HFFc6 (cell line): Measurements from ENCODE around the gene IREB2. TPM values are rescaled to one million over a fixed set of nuclear protein-coding genes. Genes with fewer than 3 reads are reported as not detected.

Source experiments
- DNase-seq: peaks from one replicate; pipeline ENCODE4 v3.0.0-alpha.2; 2018
- H3K27ac Mint-ChIP-seq: 2 replicates; pipeline ENCODE4 v1.8.0; 2020; ENCODE audit warnings: mild to moderate bottlenecking, mixed read lengths
- H3K27me3 Mint-ChIP-seq: 2 replicates; pipeline ENCODE4 v1.8.0; 2021; ENCODE audit warnings: mild to moderate bottlenecking, moderate library complexity, mixed read lengths; ENCODE audit not compliant: insufficient read depth
- H3K36me3 Mint-ChIP-seq: 2 replicates; pipeline ENCODE4 v1.8.0; 2021; ENCODE audit warnings: low read depth, mixed read lengths
- H3K4me1 Mint-ChIP-seq: 2 replicates; pipeline ENCODE4 v1.8.0; 2020; ENCODE audit warnings: low read depth, mixed read lengths
- H3K4me3 Mint-ChIP-seq: 2 replicates; pipeline ENCODE4 v1.8.0; 2020; ENCODE audit warnings: mild to moderate bottlenecking, moderate library complexity, mixed read lengths
- H3K9me3 Mint-ChIP-seq: 2 replicates; pipeline ENCODE4 v1.8.0; 2020; ENCODE audit warnings: mild to moderate bottlenecking, mixed read lengths
- total RNA-seq, 6 experiments: library from RNA; stranded (reverse); fragmentation: NEBNext Ultra II Directional; extraction: Animal tissue kit (Norgen Biotek cat#: 25700); gene quantifications; 2 replicates in 1 of 6; 3 replicates in 5 of 6; pipeline ENCODE4 v1.2.3, GENCODE V29; 2021
- TF ChIP-seq, protein P1 (sequence below): fragments of 200-600 bp; sonication (generic); IDR thresholded peaks from 2 replicates; pipeline ENCODE4 v1.5.0; 2021; ENCODE audit warnings: antibody characterized with exemption, mild to moderate bottlenecking

Gene IREB2
- total RNA-seq, 6 experiments from 2014 or later: 35.8 to 42.5 (median 38.5) TPM

DNA sequence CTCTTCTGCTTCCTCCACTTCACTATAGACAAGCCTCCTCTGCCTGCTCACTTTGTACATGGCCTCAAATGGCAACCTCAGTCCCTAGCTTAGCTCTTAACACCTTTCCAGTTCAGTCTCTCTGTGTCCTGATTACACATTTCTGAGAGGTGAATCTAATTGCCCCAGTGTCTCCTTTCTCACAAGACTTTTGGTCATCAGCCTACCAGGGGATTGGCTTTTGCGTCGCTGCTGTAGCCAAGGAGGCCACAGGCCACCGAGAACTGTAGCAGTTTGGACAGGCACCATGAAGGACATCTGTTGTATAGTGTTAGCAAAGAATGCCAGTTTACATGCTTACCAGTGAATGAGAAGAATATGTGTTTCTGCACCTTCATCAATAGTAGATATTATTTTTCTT, 8.5 kb downstream of the IREB2 start:
- H3K9me3 Mint-ChIP-seq: no peaks in the 10 kb centered on the region
- H3K36me3 Mint-ChIP-seq: peaks cover 29% of the 10 kb centered on the region

DNA sequence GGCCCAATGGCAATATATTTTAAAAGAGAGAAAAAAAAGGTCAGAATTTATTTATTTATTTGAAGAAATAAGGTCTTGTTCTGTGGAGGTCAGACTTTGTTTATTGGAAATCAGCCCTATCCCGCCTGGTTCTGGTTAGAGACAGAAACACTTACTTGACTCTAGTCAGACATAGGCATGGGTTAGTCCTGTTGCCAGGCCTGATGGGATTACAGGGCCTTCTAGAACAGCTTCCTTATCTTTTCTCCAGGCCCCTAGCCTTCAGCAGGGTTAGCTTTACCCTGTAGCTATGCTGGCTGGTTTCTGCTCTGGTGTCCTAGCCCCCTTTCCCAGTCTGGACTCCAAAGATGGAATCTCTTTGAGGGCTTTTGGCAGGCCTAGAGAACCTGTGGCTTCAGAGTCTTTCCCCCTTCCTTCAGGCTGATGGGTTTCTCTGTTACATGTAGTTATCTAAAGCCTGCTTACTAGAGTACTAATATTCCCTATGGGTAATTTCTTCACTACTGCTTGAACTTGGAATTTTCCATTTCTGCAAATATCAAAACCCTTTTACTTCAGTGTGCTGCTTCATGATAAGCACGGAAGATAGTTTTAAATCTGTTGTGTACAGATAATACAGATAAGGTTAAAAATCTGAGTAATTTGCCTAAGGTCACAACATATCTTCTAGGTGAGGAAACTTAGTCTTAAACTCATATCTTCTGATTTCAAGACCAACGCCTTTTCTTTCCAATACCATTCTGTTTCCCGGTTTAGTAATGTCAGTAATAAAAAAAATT, 10.6 kb downstream of the IREB2 start:
- TF ChIP-seq, protein P1, sequence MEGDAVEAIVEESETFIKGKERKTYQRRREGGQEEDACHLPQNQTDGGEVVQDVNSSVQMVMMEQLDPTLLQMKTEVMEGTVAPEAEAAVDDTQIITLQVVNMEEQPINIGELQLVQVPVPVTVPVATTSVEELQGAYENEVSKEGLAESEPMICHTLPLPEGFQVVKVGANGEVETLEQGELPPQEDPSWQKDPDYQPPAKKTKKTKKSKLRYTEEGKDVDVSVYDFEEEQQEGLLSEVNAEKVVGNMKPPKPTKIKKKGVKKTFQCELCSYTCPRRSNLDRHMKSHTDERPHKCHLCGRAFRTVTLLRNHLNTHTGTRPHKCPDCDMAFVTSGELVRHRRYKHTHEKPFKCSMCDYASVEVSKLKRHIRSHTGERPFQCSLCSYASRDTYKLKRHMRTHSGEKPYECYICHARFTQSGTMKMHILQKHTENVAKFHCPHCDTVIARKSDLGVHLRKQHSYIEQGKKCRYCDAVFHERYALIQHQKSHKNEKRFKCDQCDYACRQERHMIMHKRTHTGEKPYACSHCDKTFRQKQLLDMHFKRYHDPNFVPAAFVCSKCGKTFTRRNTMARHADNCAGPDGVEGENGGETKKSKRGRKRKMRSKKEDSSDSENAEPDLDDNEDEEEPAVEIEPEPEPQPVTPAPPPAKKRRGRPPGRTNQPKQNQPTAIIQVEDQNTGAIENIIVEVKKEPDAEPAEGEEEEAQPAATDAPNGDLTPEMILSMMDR: no peak
- Mint-ChIP-seq H3K4me1 (peaks cover 22% of the 10 kb centered on the region; the same call in 1 of the 2 replicates), H3K9me3 (no peaks in the 10 kb centered on the region), H3K27me3 (no peaks in the 10 kb centered on the region), H3K36me3 (peaks cover 20% of the 10 kb centered on the region), H3K27ac (no peak overlapping the region), H3K4me3 (no peak overlapping the region)
- no peak for DNase-seq

More for the DNA sequence above, 8.5 kb downstream of the IREB2 start:
- H3K4me1 Mint-ChIP-seq: 0 out of 2 replicates have a peak, but pooled peaks cover 20% of the 10 kb centered on the region
- H3K27me3 Mint-ChIP-seq: no peaks in the 10 kb centered on the region
- no peak for DNase-seq
- TF ChIP-seq, protein P1: no peak
- no peak overlapping the region for H3K27ac Mint-ChIP-seq
- no peak overlapping the region for H3K4me3 Mint-ChIP-seq

DNA sequence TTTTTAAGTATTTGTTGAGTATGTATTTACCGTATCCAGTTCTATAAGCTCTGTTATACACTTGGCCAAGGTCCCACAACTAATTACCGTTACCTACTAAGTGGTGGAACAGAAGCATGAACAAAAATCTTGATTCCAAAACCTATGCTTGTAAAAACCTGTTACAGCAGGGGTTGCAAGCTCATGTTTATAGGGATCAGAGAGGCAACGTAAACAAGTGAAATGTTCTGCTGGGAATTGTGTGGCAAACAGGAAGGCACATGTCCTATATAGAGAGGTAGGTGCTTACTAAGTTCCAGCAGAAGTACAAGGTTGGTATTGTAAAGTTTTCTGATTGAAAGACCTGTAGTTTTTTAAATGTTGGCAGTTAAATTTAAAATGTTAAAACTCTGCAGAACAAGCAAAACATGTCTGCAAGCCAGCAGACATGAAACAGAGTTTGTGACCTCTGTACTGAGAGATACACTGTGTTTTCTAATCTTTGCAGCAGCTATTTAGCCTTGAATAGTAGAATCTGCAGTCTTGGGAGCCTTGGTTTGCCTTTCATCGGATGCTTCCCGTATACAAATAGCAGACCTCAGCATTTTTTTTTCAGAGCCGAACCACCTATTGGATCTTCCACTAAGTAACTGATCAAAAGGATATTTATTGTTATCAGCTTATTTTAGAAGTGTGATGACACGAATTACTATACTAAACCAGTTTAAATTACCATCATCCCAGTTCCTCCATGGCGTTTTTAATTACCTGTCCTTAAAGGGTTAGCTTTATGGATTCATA, 11.4 kb downstream of the IREB2 start:
- DNase-seq: no peak
- H3K27me3 Mint-ChIP-seq: no peaks in the 10 kb centered on the region
- peaks cover 18% of the 10 kb centered on the region; the same call in 1 of the 2 replicates for H3K4me1 Mint-ChIP-seq
- peaks cover 15% of the 10 kb centered on the region for H3K36me3 Mint-ChIP-seq
- no peak overlapping the region for H3K27ac Mint-ChIP-seq
- no peak overlapping the region for H3K4me3 Mint-ChIP-seq
- TF ChIP-seq, protein P1: no peak
- no peaks in the 10 kb centered on the region for H3K9me3 Mint-ChIP-seq

DNA sequence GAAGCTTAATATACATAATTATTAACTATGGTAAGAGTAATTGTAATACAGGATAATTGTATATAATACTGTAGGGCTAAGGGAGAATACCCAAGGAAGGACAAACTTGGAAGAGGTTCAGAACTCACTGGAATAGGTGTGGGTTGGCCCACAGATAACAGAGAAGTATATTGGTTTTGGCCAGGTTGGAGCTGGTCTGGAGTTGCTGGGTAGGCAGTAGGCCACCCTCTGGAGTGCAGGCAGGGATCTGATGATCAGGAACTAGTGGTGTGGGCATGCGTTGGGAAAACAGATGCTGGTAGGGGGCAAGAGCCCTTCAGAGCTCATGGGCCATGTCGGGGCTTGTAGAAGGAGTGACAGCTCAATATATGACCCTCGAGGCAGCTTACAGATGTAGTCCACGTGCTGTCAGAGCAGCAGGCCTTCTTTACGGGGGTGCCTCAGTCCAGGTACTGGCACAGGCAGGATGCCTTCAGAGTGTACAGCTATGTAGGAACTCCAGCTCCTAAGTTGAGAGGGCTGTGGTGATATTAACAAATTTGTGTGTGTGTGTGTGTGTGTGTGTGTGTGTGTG, 12.4 kb downstream of the IREB2 start:
- Mint-ChIP-seq H3K9me3 (no peaks in the 10 kb centered on the region), H3K4me1 (peaks cover 26% of the 10 kb centered on the region), H3K4me3 (no peak overlapping the region), H3K27me3 (peaks cover 1% of the 10 kb centered on the region; the same call in 1 of the 2 replicates), H3K36me3 (peaks cover 9% of the 10 kb centered on the region), H3K27ac (no peak overlapping the region)
- DNase-seq: no peak
- TF ChIP-seq, protein P1: no peak

DNA sequence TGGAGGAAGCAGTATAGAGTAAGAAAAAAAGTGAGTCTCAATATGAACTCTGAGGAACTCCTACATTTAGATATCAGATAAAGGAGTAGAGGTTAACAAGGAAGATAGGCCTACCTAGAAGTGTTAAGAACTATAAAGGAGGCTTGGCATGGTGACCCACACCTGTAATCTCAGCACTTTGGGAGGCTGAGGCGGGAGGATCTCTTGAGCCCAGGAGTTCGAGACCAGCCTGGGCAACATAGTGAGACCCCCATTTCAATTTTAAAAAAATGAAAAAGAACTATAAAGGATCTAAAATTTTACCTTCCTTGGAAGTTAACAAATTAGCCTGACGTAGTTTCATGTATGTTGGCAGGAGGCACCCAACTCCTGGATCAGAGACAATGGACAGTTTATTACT, 14.5 kb downstream of the IREB2 start:
- TF ChIP-seq, protein P1: no peak
- DNase-seq: no peak
- no peak overlapping the region for H3K27ac Mint-ChIP-seq
- H3K4me1 Mint-ChIP-seq: peaks cover 47% of the 10 kb centered on the region
- no peaks in the 10 kb centered on the region; the same call in none of the 2 replicates for H3K36me3 Mint-ChIP-seq
- H3K4me3 Mint-ChIP-seq: no peak overlapping the region
- peaks cover 1% of the 10 kb centered on the region; the same call in 1 of the 2 replicates for H3K27me3 Mint-ChIP-seq
- no peaks in the 10 kb centered on the region for H3K9me3 Mint-ChIP-seq
